ENCODE results near the gene UBE2V1.

DNA sequence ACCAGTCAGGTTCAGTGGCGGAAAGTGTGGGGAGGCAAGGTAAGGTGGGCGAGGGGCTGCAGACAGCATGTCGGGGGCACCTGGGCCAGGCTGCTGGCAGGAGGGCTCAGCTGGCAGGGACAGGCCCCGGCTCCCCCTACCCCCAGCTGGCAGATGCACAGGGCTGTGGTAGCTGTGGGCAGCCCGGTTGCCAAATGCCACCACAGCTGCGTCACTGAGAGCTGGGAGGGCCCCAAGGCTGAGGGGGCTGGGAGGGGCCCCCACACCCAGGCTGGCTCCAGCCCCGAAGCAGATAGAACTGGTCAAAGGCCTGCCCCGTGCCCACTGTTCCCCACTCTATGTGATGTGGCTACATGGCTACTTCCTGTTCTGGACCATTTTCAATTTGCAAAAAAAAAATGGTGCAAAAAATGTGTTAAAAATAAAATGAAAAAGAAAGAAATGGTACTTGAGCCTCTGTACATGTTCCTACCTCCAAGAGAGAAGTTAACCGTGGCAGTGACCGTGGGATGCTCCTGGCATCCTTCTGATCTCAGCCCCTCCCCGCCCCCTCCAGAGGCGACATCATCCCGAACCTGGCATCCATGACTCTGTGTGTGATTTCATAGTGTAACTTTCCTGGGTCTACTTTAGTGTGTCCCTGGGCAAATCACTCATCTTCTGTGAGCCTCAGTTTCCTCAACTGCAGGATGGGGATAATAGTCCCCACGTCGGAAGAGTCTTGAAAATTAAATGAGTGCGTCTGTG is 64.4 kb downstream of the UBE2V1 start:
- no peak for TF ChIP-seq POLR2A (IDR thresholded peaks at IDR 0.05)
- TF ChIP-seq, protein P1, sequence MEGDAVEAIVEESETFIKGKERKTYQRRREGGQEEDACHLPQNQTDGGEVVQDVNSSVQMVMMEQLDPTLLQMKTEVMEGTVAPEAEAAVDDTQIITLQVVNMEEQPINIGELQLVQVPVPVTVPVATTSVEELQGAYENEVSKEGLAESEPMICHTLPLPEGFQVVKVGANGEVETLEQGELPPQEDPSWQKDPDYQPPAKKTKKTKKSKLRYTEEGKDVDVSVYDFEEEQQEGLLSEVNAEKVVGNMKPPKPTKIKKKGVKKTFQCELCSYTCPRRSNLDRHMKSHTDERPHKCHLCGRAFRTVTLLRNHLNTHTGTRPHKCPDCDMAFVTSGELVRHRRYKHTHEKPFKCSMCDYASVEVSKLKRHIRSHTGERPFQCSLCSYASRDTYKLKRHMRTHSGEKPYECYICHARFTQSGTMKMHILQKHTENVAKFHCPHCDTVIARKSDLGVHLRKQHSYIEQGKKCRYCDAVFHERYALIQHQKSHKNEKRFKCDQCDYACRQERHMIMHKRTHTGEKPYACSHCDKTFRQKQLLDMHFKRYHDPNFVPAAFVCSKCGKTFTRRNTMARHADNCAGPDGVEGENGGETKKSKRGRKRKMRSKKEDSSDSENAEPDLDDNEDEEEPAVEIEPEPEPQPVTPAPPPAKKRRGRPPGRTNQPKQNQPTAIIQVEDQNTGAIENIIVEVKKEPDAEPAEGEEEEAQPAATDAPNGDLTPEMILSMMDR (IDR thresholded peaks at IDR 0.05): no peak

All from suprapubic skin (tissue), 3 donors.